GM18498 (cell line): ENCODE data around the gene FBXL3.
"Not testable (repeated sequence)": the region's sequence is repeated elsewhere in the genome, so short reads cannot be mapped to it uniquely, and the experiment has no call there.

Source experiments
- ATAC-seq: cut with Tn5 transposase; IDR thresholded peaks from one replicate; pipeline ENCODE4 v1.9.1; 2021; ENCODE audit warnings: mild to moderate bottlenecking, moderate library complexity; ENCODE audit not compliant: unreplicated experiment

FBXL3 gene

DNA sequence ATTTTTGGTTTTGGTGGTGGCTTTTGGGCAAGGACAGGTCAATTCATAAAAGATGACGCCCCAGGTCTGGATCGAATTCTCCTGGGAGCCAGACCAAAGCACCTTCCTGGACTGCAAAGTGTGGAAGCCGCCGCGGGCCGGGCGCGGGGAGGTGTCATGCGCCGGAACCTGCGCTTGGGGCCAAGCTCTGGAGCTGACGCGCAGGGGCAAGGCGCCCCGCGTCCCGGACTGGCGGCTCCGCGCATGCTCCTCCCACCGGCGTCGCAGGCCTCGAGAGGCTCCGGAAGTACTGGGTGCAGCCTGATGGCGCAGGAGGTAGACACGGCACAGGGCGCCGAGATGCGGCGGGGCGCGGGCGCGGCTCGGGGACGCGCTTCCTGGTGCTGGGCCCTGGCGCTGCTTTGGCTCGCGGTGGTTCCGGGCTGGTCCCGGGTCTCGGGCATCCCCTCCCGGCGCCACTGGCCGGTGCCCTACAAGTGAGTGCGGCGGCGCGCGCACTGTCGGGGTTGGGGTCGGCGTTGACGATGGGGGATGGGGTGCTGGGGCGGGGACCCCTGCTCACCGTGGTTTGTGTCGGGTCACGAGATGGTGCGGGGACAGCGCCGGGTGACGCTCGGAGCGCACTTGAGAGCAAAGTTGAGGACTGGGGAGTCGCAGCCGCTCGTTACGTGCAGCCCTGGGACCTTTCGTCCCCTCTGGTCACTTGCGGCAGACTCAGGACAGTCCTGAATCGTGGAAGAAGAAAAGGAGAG, 35.0 kb downstream of the FBXL3 start, which contains the start of gene CLN5:
Gene CLN5, plus strand, starts transcription at position 286 of the 752 bp plus-strand sequence. Its CDS starts 18 bp downstream, at position 304.
- peak; percentile 96 for ATAC-seq

- ATAC-seq: peak; percentile 61
These were observed 35.5 kb downstream of the FBXL3 start for GRCh38 chr13:76991432-76991795.

- ATAC-seq: no peak
These were observed 43.3 kb downstream of the FBXL3 start for GRCh38 chr13:76983676-76984075.

DNA sequence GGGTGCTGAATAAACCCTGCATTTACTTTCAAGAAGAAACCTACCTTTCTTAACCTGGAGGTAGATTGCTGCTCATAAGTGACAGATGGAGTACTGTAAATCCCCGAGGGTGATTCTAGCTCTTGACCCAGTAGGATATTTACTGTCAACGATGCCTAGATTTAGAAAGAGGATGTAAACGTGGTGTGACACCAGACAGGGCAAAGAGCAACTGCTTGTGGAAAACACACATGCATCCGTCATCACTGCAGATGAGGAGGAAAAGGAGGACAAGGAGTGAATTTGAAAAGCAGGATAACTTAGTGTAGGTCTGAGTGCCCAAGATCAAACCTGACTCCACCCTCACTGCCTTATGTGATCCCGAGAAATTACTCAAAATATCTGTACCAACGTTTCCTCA, 44.9 kb downstream of the FBXL3 start:
- ATAC-seq: no peak

- peak; percentile 99 for ATAC-seq
These were observed 46.8 kb downstream of the FBXL3 start for GRCh38 chr13:76980075-76980718.

DNA sequence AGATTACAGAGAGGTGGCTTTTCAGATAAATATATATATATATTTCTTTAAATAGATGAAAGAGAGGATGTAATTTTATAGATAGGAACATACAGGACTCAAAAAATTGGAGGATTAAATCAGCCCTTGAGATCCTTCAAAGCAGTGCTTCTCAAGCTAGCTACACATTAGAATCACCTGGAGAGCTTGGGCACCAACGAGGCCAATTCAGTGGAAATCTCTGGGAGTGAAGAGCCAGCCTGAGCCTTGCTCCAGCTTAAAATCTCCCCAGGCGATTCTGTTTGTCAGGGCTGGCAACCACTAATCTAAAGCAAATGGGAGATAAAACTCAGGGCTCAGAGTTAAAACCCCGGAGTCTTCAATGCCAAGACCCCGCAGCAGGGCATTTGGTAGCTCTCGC, 50.0 kb downstream of the FBXL3 start:
- no peak for ATAC-seq

- ATAC-seq: no peak
These were observed 50.5 kb downstream of the FBXL3 start for GRCh38 chr13:76976490-76976889.

- ATAC-seq: no peak
These were observed 51.1 kb downstream of the FBXL3 start for GRCh38 chr13:76975863-76976262.

- no peak for ATAC-seq
These were observed 52.4 kb downstream of the FBXL3 start for GRCh38 chr13:76974618-76974975.

- no peak for ATAC-seq
These were observed 52.9 kb downstream of the FBXL3 start for GRCh38 chr13:76973920-76974617.

GRCh38 chr13:76971851-76972829, 54.8 kb downstream of the FBXL3 start:
- ATAC-seq: no peak

DNA sequence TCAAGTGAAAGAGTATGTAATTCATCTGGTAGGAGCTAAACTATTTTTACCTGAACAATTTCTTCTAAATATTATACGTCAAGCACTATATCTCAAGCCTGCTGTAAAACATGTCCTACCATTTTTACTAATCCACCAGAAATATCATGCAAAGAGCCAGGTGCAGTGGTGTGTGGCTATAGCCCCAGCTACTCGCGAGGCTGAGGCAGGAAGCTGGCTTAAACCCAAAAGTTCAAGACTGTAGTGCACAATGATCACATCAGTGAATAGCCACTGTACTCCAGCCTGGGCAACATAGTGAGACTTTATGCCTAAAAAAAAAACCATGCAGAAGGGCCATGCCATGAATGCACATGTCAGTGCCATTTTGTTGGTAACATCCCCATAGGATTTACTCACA, 55.7 kb downstream of the FBXL3 start:
- ATAC-seq: peak; percentile 58

GRCh38 chr13:76969488-76970365, 57.2 kb downstream of the FBXL3 start:
- ATAC-seq: no peak

GRCh38 chr13:76968041-76968440, 58.9 kb downstream of the FBXL3 start:
- ATAC-seq: no peak

DNA sequence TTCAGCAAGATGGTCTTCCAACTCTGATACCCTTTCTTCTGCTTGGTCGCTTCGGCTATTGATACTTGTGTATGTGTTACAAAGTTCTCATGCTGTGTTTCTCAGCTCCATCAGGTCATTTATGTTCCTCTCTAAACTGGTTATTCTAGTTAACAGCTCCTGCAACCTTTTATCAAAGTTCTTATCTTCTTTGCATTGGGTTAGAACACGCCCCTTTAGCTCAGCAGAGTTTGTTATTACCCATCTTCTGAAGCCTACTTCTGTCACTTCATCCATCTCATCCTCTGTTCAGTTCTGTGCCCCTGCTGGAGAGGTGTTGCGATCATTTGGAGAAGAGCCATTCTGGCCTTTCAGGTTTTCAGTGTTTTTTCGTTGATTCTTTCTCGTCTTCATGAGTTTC, 59.9 kb downstream of the FBXL3 start:
- ATAC-seq: no peak

DNA sequence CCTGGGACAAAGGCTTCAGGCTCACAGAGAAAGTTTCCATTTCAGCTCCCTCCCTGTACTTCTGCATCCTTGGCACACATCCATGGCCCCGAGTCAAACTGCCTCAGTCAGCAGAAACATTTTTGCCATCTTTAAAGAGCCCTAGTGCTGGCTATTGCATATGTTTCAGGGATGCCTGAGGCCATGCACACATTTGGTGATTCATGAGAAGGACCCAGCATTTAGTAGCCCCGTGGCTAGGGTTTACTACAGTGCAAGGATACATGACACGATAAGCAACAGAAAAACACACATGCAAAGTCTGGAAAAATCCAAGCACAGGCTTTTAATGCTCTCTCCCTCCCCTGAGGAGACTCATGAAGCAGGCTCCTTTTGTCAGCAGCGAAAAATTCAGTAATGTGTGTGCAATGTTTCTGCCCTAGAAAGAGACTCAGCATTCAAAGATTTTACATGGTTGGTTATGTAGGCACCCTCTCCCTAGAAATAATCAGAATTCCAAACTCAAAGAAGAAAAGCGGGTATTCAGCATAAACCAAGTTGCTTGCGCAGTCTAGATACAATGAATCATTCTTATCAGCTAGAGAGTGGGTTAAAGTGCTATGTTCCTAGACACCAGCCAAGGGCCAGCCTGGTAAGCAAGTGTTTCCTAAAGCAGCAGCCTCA, 61.1 kb downstream of the FBXL3 start:
- no peak for ATAC-seq

DNA sequence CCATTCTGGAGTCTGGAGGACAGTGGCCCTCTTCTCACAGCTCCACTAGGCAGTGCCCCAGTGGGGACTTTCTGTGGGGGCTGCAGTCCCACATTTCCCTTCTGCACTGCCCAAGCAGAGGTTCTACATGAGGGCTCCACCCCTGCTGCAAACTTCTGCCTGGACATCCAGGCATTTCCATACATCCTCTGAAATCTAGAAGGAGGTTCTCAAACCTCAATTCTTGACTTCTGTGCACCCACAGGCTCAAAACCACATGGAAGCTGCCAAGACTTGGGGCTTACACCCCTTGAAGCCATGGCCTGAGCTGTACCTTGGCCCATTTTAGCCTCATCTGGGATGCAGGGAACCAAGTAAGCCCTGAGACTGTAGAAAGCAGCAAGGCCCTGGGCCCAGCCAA, 67.2 kb downstream of the FBXL3 start:
- not testable (repeated sequence) for ATAC-seq

- no peak for ATAC-seq
These were observed 68.0 kb downstream of the FBXL3 start for GRCh38 chr13:76958841-76959432.

- ATAC-seq: no peak
These were observed 71.3 kb downstream of the FBXL3 start for GRCh38 chr13:76955661-76956060.
